Lower leg skin (tissue), 3 donors: ENCODE results near the gene SIK3.

Experiments
- CTCF ChIP-seq, 3 donors: fragments of 450-650 bp; IDR thresholded peaks; one replicate each; pipeline ENCODE4 v1.5.1; 2016; ENCODE audit warnings: antibody characterized with exemption in 3 of 3, mild to moderate bottlenecking in 3 of 3, moderate library complexity in 2 of 3
- POLR2A ChIP-seq, 2 donors: fragments of 450-650 bp; IDR thresholded peaks; one replicate each; pipeline ENCODE4 v1.6.1; 2016 to 2017; ENCODE audit warnings: antibody characterized with exemption in 2 of 2, mild to moderate bottlenecking in 1 of 2, moderate library complexity in 1 of 2

- no peak for TF ChIP-seq CTCF (IDR thresholded peaks at IDR 0.05)
- no peak for TF ChIP-seq POLR2A (IDR thresholded peaks at IDR 0.05)
These were observed 196.1 kb downstream of the SIK3 start for GRCh38 chr11:116901964-116902688.
